GM12878 (cell line): ENCODE measurements around the gene PCGF1. TPM values are rescaled to one million over a fixed set of nuclear protein-coding genes. Genes with fewer than 3 reads are reported as not detected.

Experiments
- ATAC-seq: fragments of 200-7000 bp; cut with Tn5 transposase; 3 replicates; pipeline ENCODE4 v1.9.1; 2020; ENCODE audit warnings: mild to moderate bottlenecking, moderate library complexity
- BruUV-seq: library from RNA; stranded (reverse); fragments of 400-500 nt; replicated peaks from 2 replicates; lab custom pipeline; 2021; lab: Mats Ljungman, UMichigan
- CTCF ChIA-PET: fragments of 300-600 bp; sonication (Branson Sonifier 250); formaldehyde crosslinking; extraction: SDS; loops from one replicate; lab custom pipeline; 2021; ENCODE audit warnings: inconsistent platforms; lab: Yijun Ruan, JAX
- POLR2A ChIA-PET: fragments of 350-600 bp; formaldehyde crosslinking; extraction: SDS; loops from one replicate; lab custom pipeline; 2021; ENCODE audit warnings: inconsistent platforms; lab: Charles Lee
- RAD21 ChIA-PET: fragments of 300-600 bp; sonication (Branson Sonifier 250); formaldehyde crosslinking; loops from one replicate; lab custom pipeline; 2023; ENCODE audit warnings: antibody characterized with exemption; ENCODE audit not compliant: unreplicated experiment; lab: Charles Lee
- SMC1A ChIA-PET: fragments of 300-600 bp; sonication (Branson Sonifier 250); formaldehyde crosslinking; loops from one replicate; lab custom pipeline; 2023; ENCODE audit not compliant: unreplicated experiment, uncharacterized antibody; lab: Charles Lee
- DNase-seq: peaks from one replicate; pipeline ENCODE4 v3.0.0-alpha.2; 2011; ENCODE audit warnings: low read depth, low spot score
- FAIRE-seq: peaks from 3 replicates; lab custom pipeline; 2011; peaks lifted over from hg19 to GRCh38; lab: Jason Lieb, UNC
- H2AFZ ChIP-seq: 2 replicates; pipeline ENCODE4 v1.6.0; 2011; ENCODE audit warnings: low read depth, low read length, control low read depth; ENCODE audit not compliant: control insufficient read depth
- H3K27ac ChIP-seq: 2 replicates; pipeline ENCODE4 v1.5.1; 2011; ENCODE audit warnings: control low read depth; ENCODE audit not compliant: control insufficient read depth, insufficient read depth
- H3K27me3 ChIP-seq, 2 experiments: replicated peaks in 1 of 2; 2 replicates each; pipeline versions ENCODE4 v1.6.0 to v1.6.1; 2011; ENCODE audit warnings: low read length in 1 of 2; ENCODE audit not compliant: control insufficient read depth in 2 of 2, insufficient read depth in 2 of 2
- H3K36me3 ChIP-seq, 2 experiments: 2 replicates each; pipeline ENCODE4 v1.5.1; 2011; ENCODE audit warnings: low read length in 1 of 2; ENCODE audit not compliant: control insufficient read depth in 2 of 2, insufficient read depth in 2 of 2
- H3K4me1 ChIP-seq: 2 replicates; pipeline ENCODE4 v1.6.1; 2011; ENCODE audit warnings: mild to moderate bottlenecking, low read length, moderate library complexity, mixed read lengths; ENCODE audit not compliant: control insufficient read depth, insufficient read depth
- H3K4me2 ChIP-seq: 2 replicates; pipeline ENCODE4 v1.6.0; 2011; ENCODE audit warnings: control low read depth; ENCODE audit not compliant: control insufficient read depth, insufficient read depth
- H3K4me3 ChIP-seq: fragments of 200-600 bp; sonication (generic); 2 replicates; pipeline ENCODE4 v1.5.1; 2016
- H3K79me2 ChIP-seq: 2 replicates; pipeline ENCODE4 v1.6.0; 2011; ENCODE audit warnings: low read length; ENCODE audit not compliant: control insufficient read depth, insufficient read depth
- H3K9ac ChIP-seq: 2 replicates; pipeline ENCODE4 v1.8.0; 2011; ENCODE audit warnings: low read length, control low read depth, mixed read lengths; ENCODE audit not compliant: control insufficient read depth, insufficient read depth
- H3K9me3 ChIP-seq: replicated peaks from 3 replicates; pipeline ENCODE4 v1.5.1; 2011; ENCODE audit warnings: mild to moderate bottlenecking, low read length; ENCODE audit not compliant: control insufficient read depth, insufficient read depth
- H4K20me1 ChIP-seq: 2 replicates; pipeline ENCODE4 v1.6.0; 2011; ENCODE audit not compliant: control insufficient read depth, insufficient read depth
- BACH1 ChIP-seq: fragments of 450-650 bp; IDR thresholded peaks from 2 replicates; pipeline ENCODE4 v1.6.1; 2017; ENCODE audit warnings: mild to moderate bottlenecking, borderline replicate concordance
- CHD1 ChIP-seq: IDR thresholded peaks from 2 replicates; pipeline ENCODE4 v1.6.1; 2012; ENCODE audit warnings: low read depth, low read length, improper control_type of control experiment
- EP300 ChIP-seq, 2 experiments: fragments of 150-350 bp in 1 of 2; IDR thresholded peaks; 2 replicates each; pipeline ENCODE4 v1.6.1; 2011 to 2012; ENCODE audit warnings: low read depth in 2 of 2, low read length in 2 of 2, borderline replicate concordance in 1 of 2, improper control_type of control experiment in 1 of 2, inconsistent platforms in 1 of 2; ENCODE audit not compliant: control insufficient read depth in 1 of 2
- KAT2A ChIP-seq: conservative IDR thresholded peaks from 2 replicates; pipeline ENCODE4 v1.6.1; 2011; ENCODE audit warnings: low read depth, low read length; ENCODE audit not compliant: control insufficient read depth
- STAT1 ChIP-seq: fragments of 450-650 bp; conservative IDR thresholded peaks from 2 replicates; pipeline ENCODE4 v1.6.1; 2014; ENCODE audit warnings: antibody characterized with exemption, mild to moderate bottlenecking
- TCF7 ChIP-seq: IDR thresholded peaks from 2 replicates; pipeline ENCODE4 v1.6.1; 2014; ENCODE audit warnings: antibody characterized with exemption, borderline replicate concordance
- WGBS: methylation state at CpG from one replicate; pipeline ENCODE4 v1.1.6; 2016; ENCODE audit warnings: low lambda C conversion rate; ENCODE audit not compliant: insufficient replicate concordance, insufficient coverage; ENCODE audit errors: missing lambda C conversion rate; 5-methylcytosine and 5-hydroxymethylcytosine counted together
- in situ Hi-C: fragments of 300-500 bp; cut with MboI; formaldehyde crosslinking; loops from 9 replicates; pipeline ENCODE4 v1.14.3; 2018; ENCODE audit warnings: mixed read lengths
- intact Hi-C: fragments of 100-400 bp; cut with micrococcal nuclease; formaldehyde crosslinking; loops from one replicate; pipeline ENCODE4 v1.14.2; 2022; ENCODE audit not compliant: unreplicated experiment
- polyA plus RNA-seq, 11 experiments: library from polyadenylated mRNA; depleted of rRNA in 4 of 11; unstranded in 6 of 11; stranded (reverse) in 5 of 11; fragments of >200 nt; fragmentation: Nextera tagmentation in 4 of 11; fragmentation: Illumina TruSeq in 1 of 11; extraction: Ambion mirVana in 4 of 11; extraction: Trizol in 1 of 11; gene quantifications; 1 replicate in 1 of 11; 2 replicates in 10 of 11; pipeline versions ENCODE4 v1.2.1 to v1.2.3, GENCODE V29; 2011 to 2016; ENCODE audit warnings: inconsistent platforms in 2 of 11, missing spikeins in 2 of 11, low read depth in 1 of 11
- total RNA-seq, 4 experiments: library from RNA; depleted of rRNA in 3 of 4; stranded (reverse); fragments of >200 nt in 3 of 4; fragmentation: Illumina TruSeq in 1 of 4; extraction: Trizol in 1 of 4; gene quantifications; 2 replicates each; pipeline versions ENCODE4 v1.2.1 to v1.2.3, GENCODE V29; 2013 to 2021
- TF ChIP-seq, protein P1 (sequence below): IDR thresholded peaks from 2 replicates; pipeline ENCODE4 v1.6.1; 2012; ENCODE audit warnings: mild to moderate bottlenecking, low read depth, low read length
- TF ChIP-seq, protein P2 (sequence below): IDR thresholded peaks from 2 replicates; pipeline ENCODE4 v1.6.1; 2012; ENCODE audit warnings: low read depth, low read length, improper control_type of control experiment
- TF ChIP-seq, protein P3 (sequence below): fragments of 450-650 bp; formaldehyde crosslinking; IDR thresholded peaks from 2 replicates; pipeline ENCODE4 v1.5.0; 2022; ENCODE audit warnings: mild to moderate bottlenecking, missing genetic modification characterization

PCGF1 gene
- total and polyA plus RNA-seq, 10 of the 15 experiments (the other 5 are each of a cell fraction or from before 2014, with no cell fraction given), result 23.1 to 50.8 (median 27.4) TPM

DNA sequence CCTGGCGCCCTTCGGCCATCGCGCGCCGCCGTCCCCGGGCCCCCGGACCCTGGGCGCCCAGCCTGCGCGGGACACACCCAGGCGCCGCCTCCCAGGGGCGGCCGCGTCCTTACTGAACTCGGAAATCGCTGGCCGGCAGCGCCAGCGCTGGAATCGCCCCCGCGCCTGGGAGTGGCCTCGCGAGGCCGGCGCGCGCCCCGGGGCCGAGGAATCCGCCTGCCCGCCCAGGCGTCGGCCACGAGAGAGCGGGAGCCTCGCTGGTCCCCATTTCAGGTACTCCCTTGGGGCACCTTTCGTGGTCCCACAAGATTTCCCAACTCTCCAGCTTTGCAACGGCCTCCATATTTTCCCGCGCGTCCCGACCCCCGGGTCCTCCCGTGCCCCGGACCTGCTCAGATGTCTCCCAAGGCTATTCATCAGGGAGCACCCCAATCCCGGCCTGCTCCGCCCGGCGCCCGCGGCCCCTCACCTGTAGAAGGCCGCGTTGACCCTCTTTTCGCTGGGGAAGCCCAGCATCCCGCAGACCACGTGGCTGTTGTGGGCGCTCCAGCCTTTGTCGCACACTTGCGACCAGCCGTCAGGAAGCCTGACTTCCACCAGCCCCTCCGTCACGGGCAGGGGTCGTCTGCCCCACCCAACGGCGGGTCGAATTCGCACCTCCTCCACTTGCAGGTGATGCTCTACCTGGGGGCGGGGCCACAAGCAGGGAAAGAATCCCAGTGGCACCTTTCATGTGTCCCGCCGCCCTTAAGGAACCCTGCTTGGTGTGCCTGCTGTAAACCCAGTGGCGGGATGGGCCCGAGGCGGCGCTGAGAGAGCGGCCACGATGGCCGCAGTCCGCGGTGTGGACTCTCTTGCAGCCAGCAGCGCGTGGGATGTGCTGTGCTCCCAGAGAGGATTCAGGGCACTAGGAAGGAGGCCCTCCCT is 41.7 kb upstream of the PCGF1 start (continued):
- TF ChIP-seq, protein P1, sequence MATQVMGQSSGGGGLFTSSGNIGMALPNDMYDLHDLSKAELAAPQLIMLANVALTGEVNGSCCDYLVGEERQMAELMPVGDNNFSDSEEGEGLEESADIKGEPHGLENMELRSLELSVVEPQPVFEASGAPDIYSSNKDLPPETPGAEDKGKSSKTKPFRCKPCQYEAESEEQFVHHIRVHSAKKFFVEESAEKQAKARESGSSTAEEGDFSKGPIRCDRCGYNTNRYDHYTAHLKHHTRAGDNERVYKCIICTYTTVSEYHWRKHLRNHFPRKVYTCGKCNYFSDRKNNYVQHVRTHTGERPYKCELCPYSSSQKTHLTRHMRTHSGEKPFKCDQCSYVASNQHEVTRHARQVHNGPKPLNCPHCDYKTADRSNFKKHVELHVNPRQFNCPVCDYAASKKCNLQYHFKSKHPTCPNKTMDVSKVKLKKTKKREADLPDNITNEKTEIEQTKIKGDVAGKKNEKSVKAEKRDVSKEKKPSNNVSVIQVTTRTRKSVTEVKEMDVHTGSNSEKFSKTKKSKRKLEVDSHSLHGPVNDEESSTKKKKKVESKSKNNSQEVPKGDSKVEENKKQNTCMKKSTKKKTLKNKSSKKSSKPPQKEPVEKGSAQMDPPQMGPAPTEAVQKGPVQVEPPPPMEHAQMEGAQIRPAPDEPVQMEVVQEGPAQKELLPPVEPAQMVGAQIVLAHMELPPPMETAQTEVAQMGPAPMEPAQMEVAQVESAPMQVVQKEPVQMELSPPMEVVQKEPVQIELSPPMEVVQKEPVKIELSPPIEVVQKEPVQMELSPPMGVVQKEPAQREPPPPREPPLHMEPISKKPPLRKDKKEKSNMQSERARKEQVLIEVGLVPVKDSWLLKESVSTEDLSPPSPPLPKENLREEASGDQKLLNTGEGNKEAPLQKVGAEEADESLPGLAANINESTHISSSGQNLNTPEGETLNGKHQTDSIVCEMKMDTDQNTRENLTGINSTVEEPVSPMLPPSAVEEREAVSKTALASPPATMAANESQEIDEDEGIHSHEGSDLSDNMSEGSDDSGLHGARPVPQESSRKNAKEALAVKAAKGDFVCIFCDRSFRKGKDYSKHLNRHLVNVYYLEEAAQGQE, result no peak
- TF ChIP-seq, protein P2, sequence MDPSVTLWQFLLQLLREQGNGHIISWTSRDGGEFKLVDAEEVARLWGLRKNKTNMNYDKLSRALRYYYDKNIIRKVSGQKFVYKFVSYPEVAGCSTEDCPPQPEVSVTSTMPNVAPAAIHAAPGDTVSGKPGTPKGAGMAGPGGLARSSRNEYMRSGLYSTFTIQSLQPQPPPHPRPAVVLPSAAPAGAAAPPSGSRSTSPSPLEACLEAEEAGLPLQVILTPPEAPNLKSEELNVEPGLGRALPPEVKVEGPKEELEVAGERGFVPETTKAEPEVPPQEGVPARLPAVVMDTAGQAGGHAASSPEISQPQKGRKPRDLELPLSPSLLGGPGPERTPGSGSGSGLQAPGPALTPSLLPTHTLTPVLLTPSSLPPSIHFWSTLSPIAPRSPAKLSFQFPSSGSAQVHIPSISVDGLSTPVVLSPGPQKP, result no peak
- 0 out of 2 replicates have a peak, but pooled peaks have one; percentile 43 for TF ChIP-seq BACH1
- TF ChIP-seq, all 136 proteins: peak for 30

DNA sequence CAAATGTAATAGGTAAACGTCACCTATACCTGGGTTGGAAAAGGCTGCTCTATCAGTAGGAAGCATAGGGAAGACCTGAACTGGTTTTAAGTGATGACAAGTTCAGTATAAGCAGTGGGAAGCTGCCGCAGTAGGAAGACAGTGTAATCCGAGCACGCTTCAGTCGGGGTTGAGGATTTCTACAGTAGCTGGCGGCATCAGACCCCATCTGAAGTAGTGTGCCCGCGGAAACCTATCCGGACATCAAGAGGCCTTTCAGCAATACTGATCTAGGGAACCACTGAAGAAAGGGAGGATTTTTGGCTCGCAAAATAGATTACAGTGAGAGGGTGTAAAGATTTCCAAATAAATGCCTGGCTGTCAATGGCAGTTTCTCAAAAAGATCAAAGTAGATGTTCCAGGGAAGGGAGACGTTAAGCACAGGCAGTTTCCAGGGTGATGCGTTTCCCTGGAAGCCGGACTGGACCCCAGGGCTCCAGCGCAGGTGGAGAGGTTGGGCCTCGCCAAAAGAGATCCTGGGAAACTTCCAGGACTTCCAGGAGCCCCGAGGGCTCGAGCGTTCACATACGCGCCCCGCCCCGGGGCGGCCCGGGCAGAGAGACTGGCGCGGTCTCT is 40.9 kb upstream of the PCGF1 start:
- ChIA-PET CTCF (interaction anchor here (0.7 to 14.3 kb wide), 4 partner anchors 9 to 66 kb away, joined by 3 to 115 read pairs (median 52); partner anchors contain the start of genes AUP1, CCDC142, DQX1 and HTRA2), RAD21 (interaction anchor here (3.7 to 8.6 kb wide), 3 partner anchors 21 to 38 kb away, joined by 24 to 94 read pairs (median 53); no protein-coding TSS in a partner anchor), POLR2A (interaction anchor here (1.3 to 17.8 kb wide), 4 partner anchors 9 to 28 kb away, joined by 3 to 441 read pairs (median 6); no protein-coding TSS in a partner anchor), SMC1A (interaction anchor here (0.9 to 6.8 kb wide), 6 partner anchors 9 to 37 kb away, joined by 3 to 106 read pairs (median 24); partner anchors contain the start of gene HTRA2)
- H3K27me3 ChIP-seq, result no peaks in the 10 kb centered on the region
- H3K4me3 ChIP-seq, result peak overlapping the region; percentile 95
- WGBS, result 37% methylated on average over 26 of the region's 26 CpGs
- H3K4me1 ChIP-seq, result peaks cover 30% of the 10 kb centered on the region
- in situ Hi-C loops (no loop called here), intact Hi-C loops (no loop called here)
- FAIRE-seq (no peak), DNase-seq (no peak), ATAC-seq (no peak)
- peak overlapping the region; percentile 82 for H3K9ac ChIP-seq
- H3K9me3 ChIP-seq, result no peaks in the 10 kb centered on the region
- no peaks in the 10 kb centered on the region; a peak in 1 of 4 replicates for H3K36me3 ChIP-seq
- peak overlapping the region; percentile 95 for H3K4me2 ChIP-seq
- H2AFZ ChIP-seq, result peak overlapping the region; percentile 71
- H3K79me2 ChIP-seq, result peaks cover 64% of the 10 kb centered on the region
- no TSS peak for BruUV-seq
- H3K27ac ChIP-seq, result peak overlapping the region; percentile 67
- no peaks in the 10 kb centered on the region for H4K20me1 ChIP-seq
- TF ChIP-seq CHD1 (no peak), EP300 (IDR thresholded peaks at IDR 0.05; ENCODE audit: borderline replicate concordance in 1 of 2, control insufficient read depth in 1 of 2, low read depth in 2 of 2, low read length in 2 of 2) (no peak), TCF7 (no peak), STAT1 (no peak), KAT2A (no peak)
- TF ChIP-seq, protein P3, sequence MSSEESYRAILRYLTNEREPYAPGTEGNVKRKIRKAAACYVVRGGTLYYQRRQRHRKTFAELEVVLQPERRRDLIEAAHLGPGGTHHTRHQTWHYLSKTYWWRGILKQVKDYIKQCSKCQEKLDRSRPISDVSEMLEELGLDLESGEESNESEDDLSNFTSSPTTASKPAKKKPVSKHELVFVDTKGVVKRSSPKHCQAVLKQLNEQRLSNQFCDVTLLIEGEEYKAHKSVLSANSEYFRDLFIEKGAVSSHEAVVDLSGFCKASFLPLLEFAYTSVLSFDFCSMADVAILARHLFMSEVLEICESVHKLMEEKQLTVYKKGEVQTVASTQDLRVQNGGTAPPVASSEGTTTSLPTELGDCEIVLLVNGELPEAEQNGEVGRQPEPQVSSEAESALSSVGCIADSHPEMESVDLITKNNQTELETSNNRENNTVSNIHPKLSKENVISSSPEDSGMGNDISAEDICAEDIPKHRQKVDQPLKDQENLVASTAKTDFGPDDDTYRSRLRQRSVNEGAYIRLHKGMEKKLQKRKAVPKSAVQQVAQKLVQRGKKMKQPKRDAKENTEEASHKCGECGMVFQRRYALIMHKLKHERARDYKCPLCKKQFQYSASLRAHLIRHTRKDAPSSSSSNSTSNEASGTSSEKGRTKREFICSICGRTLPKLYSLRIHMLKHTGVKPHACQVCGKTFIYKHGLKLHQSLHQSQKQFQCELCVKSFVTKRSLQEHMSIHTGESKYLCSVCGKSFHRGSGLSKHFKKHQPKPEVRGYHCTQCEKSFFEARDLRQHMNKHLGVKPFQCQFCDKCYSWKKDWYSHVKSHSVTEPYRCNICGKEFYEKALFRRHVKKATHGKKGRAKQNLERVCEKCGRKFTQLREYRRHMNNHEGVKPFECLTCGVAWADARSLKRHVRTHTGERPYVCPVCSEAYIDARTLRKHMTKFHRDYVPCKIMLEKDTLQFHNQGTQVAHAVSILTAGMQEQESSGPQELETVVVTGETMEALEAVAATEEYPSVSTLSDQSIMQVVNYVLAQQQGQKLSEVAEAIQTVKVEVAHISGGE (CRISPR knock-in tag), result no peak
